HFF-Myc (cell line): ENCODE measurements around the gene DNAH8.

Experiments
- DNase-seq: peaks from one replicate; pipeline ENCODE4 v3.0.0-alpha.2; 2011; ENCODE audit warnings: low read depth; ENCODE audit errors: extremely low read depth
- H3K4me3 ChIP-seq: replicated peaks from 2 replicates; pipeline ENCODE4 v1.5.1; 2011; ENCODE audit warnings: low read depth, mild to moderate bottlenecking, control low read depth, low read length
- TF ChIP-seq, protein P1 (sequence below): IDR thresholded peaks from 2 replicates; pipeline ENCODE4 v1.5.1; 2012; ENCODE audit warnings: mild to moderate bottlenecking, low read depth, low read length, control low read depth; ENCODE audit errors: missing control alignments

Gene DNAH8

DNA sequence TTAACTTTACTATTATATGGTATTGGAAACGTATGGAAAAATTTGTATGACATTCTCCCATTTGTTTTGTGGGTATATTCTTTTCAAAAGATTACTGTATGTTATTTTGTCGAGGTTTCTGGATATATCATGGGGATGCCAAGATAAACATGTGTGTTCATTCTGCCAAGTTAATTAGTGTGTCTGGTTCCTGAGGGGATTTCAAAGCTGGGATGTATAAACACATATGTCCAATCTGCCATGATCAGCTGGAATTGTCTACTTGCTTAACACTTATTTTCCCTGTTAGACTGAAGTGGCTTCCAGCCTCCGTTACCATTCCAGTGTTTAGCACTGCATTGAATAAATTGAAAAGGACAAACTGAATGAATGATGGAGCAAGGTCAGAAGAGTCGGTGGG is 86.2 kb downstream of the DNAH8 start:
- TF ChIP-seq, protein P1, sequence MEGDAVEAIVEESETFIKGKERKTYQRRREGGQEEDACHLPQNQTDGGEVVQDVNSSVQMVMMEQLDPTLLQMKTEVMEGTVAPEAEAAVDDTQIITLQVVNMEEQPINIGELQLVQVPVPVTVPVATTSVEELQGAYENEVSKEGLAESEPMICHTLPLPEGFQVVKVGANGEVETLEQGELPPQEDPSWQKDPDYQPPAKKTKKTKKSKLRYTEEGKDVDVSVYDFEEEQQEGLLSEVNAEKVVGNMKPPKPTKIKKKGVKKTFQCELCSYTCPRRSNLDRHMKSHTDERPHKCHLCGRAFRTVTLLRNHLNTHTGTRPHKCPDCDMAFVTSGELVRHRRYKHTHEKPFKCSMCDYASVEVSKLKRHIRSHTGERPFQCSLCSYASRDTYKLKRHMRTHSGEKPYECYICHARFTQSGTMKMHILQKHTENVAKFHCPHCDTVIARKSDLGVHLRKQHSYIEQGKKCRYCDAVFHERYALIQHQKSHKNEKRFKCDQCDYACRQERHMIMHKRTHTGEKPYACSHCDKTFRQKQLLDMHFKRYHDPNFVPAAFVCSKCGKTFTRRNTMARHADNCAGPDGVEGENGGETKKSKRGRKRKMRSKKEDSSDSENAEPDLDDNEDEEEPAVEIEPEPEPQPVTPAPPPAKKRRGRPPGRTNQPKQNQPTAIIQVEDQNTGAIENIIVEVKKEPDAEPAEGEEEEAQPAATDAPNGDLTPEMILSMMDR, result no peak
- no peak for DNase-seq
- H3K4me3 ChIP-seq, result no peak overlapping the region

DNA sequence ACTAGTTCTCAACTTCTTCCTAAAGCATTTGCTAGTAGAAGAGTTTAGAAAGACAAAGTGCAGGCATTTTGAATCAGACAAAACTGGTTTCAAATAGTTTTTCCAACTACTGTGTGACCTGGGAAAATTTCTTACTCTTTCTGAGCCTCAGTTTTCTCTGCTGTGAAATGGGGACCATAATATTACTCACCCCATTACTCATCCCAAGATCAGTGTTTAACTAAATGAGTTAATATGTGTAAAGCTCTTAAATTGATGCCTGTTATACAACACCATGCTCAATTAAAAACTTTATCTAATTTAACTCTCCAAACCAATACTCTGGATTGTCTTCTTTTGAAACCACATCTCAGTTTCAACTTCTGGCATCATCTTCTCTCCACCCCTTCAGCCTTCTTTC is 87.4 kb downstream of the DNAH8 start:
- TF ChIP-seq, protein P1, result no peak
- DNase-seq, result no peak

DNA sequence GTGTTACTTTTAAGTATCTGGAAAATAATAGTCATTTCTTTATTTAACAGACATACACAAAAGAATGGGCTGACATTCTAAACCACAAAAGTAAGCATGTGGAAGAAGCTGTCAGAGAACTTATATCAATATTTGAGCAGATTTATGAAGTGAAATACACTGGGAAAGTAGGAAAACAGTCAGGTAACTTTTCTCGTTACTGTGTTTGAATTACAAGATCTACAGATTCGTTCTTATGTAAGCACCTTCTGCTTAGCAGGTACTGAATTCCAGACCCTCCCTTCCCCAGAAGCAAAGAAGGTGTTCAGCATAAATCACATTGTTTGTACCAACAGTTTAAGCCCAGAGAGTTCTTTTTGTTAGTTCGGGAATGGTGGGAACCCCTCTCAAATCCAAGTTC is 88.0 kb downstream of the DNAH8 start:
- H3K4me3 ChIP-seq, result no peak overlapping the region
- no peak for DNase-seq
- TF ChIP-seq, protein P1, result no peak

More for the DNA sequence above, 87.4 kb downstream of the DNAH8 start:
- H3K4me3 ChIP-seq, result no peak overlapping the region

DNA sequence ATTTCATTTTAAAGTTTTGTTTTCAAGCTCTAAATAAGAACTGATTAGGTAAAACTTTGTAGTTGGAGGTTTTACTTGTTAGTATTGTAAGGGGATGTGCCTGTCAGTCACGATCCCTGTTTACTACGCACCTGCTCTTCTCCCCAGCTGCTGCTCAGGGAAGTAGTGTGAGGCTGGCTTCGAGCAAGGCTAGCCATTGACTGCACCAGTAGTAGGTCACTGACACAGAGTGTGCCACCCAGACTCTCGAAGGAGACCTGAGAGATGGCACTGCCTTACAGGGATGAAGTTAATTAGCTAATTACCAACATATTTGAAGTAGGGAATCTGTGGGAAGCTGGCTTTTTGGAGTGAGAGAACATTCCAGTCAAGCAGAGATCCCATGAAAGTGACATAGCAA is 89.2 kb downstream of the DNAH8 start:
- no peak for DNase-seq
- no peak overlapping the region for H3K4me3 ChIP-seq
- TF ChIP-seq, protein P1, result no peak

DNA sequence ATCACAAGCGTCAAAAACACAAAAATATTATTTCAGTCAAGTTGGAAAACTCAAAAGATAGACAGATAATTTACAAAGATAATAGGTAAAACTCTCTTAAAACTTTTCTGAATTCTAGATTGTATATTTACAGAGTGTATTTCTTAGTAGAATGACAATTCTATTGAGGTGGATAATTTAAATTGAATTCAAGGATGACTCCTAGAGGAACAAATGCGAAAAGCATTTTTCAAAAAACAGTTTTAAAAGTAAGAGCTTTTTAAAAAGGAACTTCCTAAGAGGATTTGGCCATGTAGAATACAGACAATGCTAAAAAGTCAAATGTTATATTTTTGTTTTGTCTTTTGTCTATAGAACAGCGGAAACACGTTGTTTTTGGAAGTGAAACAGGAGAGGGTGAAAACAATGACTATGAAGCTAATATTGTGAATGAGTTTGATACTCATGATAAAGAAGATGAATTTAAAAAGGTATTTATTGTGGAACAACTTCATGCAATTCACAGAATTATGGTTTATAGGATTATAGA is 90.1 kb downstream of the DNAH8 start:
- no peak for DNase-seq
- H3K4me3 ChIP-seq, result no peak overlapping the region
- TF ChIP-seq, protein P1, result no peak

DNA sequence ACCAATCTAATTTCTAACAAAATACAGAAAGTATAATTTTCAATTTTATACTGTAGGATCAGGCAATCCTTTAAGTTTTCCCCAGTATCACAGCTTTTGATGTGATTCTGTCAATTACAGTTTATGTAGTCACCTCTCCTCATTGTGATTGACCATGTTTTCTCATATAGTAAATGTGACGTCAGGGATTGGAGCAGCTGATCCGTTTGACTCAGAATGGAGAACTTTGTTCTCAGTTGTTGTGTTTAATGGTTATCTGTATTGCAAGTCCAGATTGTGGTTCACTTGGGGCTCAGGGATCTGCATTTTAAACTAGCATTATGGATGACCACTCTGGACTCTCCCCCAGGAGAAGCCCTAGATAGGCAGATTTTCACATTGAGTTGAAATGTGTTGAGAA is 90.6 kb downstream of the DNAH8 start:
- no peak overlapping the region for H3K4me3 ChIP-seq
- TF ChIP-seq, protein P1, result no peak
- DNase-seq, result no peak

DNA sequence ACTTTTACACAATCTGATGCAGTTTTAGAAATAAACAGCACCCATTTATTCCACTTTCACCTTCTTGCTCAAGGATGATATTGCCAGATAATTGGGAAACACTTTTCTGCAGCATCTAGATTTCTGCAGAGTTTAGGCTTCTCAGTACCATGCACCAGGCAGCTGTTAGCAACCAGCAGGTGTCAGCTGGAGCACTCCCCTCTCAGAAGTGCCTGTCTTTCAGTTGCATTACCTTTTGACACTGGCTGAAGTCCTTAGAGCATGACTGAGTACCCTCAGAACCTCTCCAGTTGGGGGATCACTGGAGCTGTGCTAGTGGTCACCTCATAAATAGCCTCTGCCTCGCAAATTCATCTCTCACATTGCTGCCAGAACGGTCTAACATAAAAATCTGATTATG is 91.2 kb downstream of the DNAH8 start:
- no peak overlapping the region for H3K4me3 ChIP-seq
- TF ChIP-seq, protein P1, result no peak
- no peak for DNase-seq
